HepG2 (cell line): Measurements from ENCODE around the gene SMIM43.

Experiments used
- CBFB ChIP-seq: sonication (generic); formaldehyde crosslinking; IDR thresholded peaks from 2 replicates; pipeline ENCODE4 v1.4.0; 2020; ENCODE audit warnings: missing genetic modification reagents
- PRDM4 ChIP-seq: sonication (generic); formaldehyde crosslinking; IDR thresholded peaks from 2 replicates; pipeline ENCODE4 v1.9.0; 2021; ENCODE audit warnings: missing genetic modification reagents, borderline replicate concordance
- ZFP41 ChIP-seq: sonication (generic); formaldehyde crosslinking; IDR thresholded peaks from 2 replicates; pipeline ENCODE4 v1.4.0; 2020; ENCODE audit warnings: mild to moderate bottlenecking, missing genetic modification reagents, borderline replicate concordance

GRCh38 chr4:121720109-121720508 lies 44.9 kb downstream of the SMIM43 start:
- TF ChIP-seq PRDM4 (CRISPR knock-in tag) (no peak), ZFP41 (CRISPR knock-in tag) (no peak), CBFB (CRISPR knock-in tag) (no peak)
